ENCODE results near the gene NOP53.
"Not testable (repeated sequence)": the region's sequence is repeated elsewhere in the genome, so short reads cannot be mapped to it uniquely, and the experiment has no call there.

DNA sequence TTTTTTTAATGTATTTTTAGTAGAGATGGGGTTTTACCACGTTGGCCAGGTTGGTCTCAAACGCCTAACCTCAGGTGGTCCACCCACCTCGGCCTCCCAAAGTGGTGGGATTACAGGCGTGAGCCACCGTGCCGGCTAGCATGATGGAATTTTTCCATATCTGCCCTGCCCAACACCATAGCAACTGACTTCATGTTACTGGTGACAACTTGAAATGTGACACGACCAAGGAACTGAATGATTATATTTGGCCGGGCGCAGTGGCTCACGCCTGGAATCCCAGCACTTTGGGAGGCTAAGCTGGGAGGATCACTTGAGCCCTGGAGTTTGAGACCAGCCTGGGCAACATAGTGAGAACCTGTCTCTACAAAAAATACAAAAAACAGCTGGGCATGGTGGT is 42.0 kb downstream of the NOP53 start:
- TF ChIP-seq, protein P1, sequence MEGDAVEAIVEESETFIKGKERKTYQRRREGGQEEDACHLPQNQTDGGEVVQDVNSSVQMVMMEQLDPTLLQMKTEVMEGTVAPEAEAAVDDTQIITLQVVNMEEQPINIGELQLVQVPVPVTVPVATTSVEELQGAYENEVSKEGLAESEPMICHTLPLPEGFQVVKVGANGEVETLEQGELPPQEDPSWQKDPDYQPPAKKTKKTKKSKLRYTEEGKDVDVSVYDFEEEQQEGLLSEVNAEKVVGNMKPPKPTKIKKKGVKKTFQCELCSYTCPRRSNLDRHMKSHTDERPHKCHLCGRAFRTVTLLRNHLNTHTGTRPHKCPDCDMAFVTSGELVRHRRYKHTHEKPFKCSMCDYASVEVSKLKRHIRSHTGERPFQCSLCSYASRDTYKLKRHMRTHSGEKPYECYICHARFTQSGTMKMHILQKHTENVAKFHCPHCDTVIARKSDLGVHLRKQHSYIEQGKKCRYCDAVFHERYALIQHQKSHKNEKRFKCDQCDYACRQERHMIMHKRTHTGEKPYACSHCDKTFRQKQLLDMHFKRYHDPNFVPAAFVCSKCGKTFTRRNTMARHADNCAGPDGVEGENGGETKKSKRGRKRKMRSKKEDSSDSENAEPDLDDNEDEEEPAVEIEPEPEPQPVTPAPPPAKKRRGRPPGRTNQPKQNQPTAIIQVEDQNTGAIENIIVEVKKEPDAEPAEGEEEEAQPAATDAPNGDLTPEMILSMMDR (IDR thresholded peaks at IDR 0.05), result not testable (repeated sequence)
- not testable (repeated sequence) for TF ChIP-seq POLR2A (IDR thresholded peaks at IDR 0.05)
